SH-SY5Y (cell line): ENCODE measurements around the gene EVPL.

Experiments used
- GATA2 ChIP-seq: IDR thresholded peaks from 2 replicates; pipeline ENCODE4 v1.6.1; 2011; ENCODE audit warnings: mild to moderate bottlenecking, low read depth, low read length
- GATA3 ChIP-seq: IDR thresholded peaks from 2 replicates; pipeline ENCODE4 v1.6.1; 2011; ENCODE audit warnings: low read depth, mild to moderate bottlenecking, low read length, moderate library complexity

EVPL gene

DNA sequence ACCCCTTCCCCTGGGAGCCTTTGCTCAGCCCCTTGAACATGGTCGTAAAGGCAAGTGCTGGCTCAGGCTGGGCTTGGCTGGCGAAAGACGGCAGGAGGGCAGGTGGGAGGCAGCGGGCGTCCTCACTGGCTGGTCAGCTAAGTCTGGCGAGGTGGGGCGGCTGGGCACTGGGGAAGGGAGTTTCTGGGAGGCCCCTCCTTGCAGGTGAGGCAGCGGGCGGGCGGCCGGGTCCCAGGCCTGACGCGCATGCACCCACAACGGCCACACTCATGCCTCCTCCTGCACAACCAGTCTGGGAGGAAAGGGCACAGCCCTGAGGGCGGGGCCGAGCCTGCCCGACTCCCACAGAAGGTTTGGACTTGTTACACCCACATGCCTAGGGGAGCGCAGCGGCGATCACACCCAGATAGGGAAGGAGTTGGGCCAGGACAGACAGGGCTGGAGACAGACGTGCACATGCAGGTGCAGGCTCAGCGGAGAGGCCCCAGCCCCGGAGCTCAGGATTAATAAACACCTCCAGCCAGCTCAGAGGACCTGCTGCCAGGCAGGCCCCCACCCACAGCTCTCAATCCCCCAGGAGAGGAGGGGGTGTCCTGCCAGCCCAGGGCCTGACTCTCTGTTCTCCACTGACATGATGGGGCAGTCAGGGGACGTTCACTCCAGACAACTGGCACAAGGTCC lies at the start of gene EVPL:
EVPL (minus strand) TSS at position 148 of the 681 bp plus-strand sequence; CDS start at position 40, 108 bp downstream.
- TF ChIP-seq GATA3 (no peak), GATA2 (no peak)

DNA sequence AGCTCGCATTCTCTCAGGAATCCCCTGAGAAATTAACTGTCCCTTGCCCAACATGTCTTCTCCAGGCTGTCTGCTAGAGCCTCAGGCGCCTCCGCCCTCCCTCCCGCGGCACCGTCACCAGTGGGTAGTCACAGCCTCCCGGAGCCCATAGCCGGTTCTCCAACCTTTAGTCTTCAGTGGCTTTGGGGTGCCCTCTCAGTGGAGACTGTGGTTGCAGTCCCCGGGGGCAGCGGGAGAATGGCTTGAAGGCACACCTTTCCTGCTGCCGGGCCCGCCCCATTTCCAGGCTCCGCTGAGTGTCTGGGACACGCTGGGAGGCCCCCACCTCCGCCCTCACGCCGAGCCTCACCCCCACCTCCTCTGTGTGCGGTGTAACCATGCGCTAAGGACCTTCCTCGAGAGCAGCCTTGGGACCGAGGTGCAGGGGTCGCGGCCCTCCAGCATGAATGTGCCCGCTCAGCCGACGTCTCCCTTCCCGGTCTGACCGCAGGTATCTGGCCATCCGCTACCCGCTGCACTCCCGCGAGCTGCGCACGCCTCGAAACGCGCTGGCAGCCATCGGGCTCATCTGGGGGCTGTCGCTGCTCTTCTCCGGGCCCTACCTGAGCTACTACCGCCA lies 49.1 kb upstream of the EVPL start:
- TF ChIP-seq GATA3 (no peak), GATA2 (no peak)

GRCh38 chr17:76075364-76076145 lies 48.4 kb upstream of the EVPL start:
- no peak for TF ChIP-seq GATA3
- TF ChIP-seq GATA2: no peak

DNA sequence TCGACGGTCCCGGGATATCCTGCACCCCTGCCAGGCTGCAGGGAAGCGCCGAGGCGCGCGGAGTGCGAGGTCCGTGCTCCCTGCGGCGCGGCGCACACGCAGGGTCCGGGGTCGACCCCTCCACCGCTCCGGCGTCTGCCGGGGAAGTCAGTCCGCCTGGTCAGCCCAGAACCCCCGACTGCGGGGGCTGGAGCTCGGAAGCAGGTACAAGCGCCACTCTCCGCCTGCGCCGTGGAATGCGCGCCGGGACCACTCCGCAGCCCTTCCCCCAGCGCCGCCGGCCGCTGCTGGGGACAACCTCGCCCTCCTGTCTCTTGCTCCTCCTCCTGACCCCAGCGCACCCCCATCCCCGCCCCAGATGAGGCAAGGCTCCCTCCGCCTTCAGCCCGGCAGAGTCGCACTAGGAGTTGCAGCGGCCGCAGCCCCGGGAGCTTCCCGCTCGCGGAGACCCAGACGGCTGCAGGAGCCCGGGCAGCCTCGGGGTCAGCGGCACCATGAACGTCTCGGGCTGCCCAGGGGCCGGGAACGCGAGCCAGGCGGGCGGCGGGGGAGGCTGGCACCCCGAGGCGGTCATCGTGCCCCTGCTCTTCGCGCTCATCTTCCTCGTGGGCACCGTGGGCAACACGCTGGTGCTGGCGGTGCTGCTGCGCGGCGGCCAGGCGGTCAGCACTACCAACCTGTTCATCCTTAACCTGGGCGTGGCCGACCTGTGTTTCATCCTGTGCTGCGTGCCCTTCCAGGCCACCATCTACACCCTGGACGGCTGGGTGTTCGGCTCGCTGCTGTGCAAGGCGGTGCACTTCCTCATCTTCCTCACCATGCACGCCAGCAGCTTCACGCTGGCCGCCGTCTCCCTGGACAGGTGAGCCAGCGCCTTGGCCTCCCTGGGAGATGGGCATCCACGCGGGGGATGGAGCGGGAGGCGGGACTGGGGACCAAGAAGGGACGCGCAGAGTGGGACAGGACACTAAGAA lies 47.6 kb upstream of the EVPL start, which contains the start of gene GALR2:
GALR2 (plus strand) TSS at position 392 of the 974 bp plus-strand sequence; CDS start at position 495, 103 bp downstream.
- no peak for TF ChIP-seq GATA2
- TF ChIP-seq GATA3: no peak

DNA sequence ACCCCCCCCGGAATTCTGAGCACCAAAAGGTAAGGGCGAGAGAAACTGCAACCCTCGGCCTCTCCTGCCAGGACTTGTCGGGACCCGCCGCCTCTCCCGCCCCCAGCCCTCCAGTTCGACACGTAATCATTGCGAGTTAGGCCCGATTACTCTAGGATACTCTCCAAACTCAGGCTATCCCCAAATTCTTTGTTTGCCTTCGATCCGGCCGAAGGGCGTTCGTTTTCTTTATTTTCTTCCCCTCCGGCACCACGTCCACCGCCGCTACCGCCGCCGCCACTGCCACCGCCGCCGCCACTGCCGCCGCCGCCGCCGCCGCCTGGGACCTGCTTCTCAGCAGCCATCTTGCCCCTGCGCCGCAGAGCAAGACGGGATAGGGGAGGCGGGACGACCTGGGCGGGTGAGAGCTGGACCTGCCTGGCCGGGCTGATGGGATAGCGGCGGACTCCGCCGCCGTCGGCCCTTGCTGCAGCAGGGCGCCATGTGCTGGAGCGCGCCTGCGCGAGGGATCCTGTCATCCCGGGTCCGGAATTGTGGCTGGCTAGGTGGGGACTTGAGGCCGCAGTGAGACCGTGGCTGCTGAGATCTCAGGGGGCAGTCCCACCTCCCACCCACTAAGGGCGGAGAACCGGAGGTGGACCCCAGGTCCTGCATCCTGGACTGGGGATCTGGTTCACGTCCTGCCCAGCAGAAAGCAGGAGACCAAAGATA lies 45.2 kb upstream of the EVPL start, which contains the start of gene SRP68:
SRP68 (minus strand) TSS at position 370 of the 711 bp plus-strand sequence; CDS start at position 344, 26 bp downstream.
- TF ChIP-seq GATA3: no peak
- TF ChIP-seq GATA2: no peak

DNA sequence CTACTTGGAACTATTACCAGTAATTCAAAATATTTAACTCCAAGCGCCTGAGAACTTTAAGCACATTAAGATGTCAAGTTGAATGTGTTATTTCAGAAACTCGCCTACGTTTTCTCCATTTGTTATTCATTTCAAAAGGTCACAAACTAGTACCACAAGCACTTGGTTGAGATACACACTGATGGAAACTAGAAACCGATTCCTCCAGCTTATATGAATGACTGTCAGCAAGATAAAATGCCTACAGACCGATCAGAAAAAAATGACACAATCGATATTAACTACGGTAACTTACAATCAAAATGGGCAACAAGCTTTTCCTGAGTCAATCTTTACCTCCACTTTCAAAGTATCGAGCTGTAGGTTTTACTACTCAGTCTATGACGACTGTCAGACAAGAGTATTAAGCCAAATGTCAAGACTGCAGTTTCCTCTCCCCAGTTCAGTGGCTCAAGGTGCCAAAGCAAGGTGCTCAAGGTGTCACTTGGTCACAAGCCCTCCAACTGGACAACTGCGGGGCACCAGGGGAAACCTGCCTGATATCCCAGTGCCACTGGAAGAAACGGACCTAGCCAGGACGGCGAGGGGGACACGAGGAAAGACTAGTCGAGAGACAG lies 44.5 kb upstream of the EVPL start:
- TF ChIP-seq GATA3 (no peak), GATA2 (no peak)

DNA sequence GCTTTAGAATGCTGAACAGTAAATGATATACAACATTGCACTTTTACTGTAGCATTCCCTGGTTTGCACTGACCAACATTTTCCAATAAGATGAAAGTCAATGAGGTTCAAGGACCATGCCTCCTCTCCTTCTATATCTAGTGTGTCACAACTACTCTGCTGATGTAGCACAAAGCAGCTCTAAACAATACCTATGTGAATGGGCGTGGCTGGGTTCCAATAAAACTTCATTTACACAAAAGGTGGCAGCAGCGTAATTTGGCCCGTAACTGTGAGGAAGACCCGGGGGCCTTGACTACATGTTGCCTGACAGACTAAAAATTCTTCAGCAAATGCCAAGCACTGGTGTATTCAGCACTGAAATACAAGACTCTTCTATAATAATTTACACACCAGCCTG lies 38.7 kb upstream of the EVPL start:
- TF ChIP-seq GATA2: no peak
- TF ChIP-seq GATA3: no peak

GRCh38 chr17:76063875-76064546 lies 36.9 kb upstream of the EVPL start:
- TF ChIP-seq GATA2 (no peak), GATA3 (no peak)

DNA sequence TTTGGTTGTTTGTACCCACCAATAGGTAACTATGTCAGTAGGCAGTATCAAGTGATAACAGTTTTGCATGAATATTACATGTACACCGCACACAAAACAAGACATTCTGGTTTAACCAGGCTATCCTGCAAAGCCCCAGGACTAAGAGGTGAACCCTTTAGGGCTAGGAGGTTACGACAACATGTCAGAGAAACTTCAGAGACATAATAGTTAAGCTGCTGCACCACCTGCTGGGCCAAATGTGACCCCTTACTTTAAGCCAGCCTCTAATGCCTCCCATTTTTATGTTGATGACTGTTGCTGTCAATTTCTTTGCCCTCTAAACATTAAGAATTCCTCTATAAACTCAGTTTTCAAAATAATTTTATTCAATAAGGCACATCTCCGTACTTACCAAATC lies 29.8 kb upstream of the EVPL start:
- TF ChIP-seq GATA2: no peak
- no peak for TF ChIP-seq GATA3

- TF ChIP-seq GATA2 (no peak), GATA3 (no peak)
Measured at GRCh38 chr17:76054112-76054476, 27.0 kb upstream of the EVPL start.

DNA sequence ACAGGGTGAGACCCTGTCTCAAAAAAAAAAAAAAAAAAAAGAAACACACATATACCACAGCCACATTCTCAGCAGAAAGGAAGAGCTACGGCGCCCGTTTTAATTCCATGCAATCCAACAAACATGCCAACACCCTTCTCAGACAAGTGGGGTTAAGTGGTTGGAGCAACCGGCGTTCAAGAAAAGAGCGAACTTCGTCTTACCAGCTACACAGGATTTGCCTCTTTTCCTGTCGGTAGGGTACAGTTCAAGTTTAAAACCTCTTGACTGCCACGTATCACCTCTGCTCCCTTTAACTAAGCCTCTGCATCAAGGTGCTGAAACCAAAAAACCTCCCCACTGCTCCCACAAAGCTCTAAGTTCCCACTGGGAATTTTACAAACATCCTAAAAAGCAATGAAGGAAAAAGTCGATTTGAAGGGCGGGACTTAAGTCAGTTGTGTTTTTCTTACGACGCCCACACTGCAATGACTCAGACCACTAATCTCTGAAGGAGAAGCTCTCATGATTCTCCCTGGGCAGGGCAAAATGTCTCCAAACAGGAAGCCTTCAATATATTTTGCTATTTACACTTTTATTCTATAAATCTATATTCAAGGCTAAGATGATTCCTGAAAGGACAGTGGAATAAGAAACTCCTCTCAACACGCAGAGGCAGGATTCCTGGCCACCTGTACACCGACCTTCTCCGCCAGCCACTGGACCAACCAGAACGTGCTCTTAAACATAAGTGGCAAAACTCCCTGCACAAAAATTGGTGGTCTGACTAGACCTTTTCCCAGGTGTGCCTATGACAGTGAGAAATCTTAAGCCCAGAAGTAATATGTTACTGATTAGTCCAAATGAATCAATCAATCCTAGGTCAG lies 26.4 kb upstream of the EVPL start:
- no peak for TF ChIP-seq GATA3
- TF ChIP-seq GATA2: no peak
